SK-N-SH treated with all-trans-retinoic acid at 6 μM for 48 hours (cell line): ENCODE data around the gene TMEM184A.

Experiments
- ATAC-seq: fragments of 200-7000 bp; cut with Tn5 transposase; 3 replicates; pipeline ENCODE4 v1.9.1; 2020; ENCODE audit warnings: mild to moderate bottlenecking, moderate library complexity
- ARNTL ChIP-seq: fragments of 450-650 bp; formaldehyde crosslinking; IDR thresholded peaks from 2 replicates; pipeline ENCODE4 v1.5.0; 2020; ENCODE audit warnings: low read depth, mild to moderate bottlenecking, moderate library complexity, borderline replicate concordance
- BACH2 ChIP-seq: fragments of 250-450 bp; sonication (Bioruptor Pico); IDR thresholded peaks from 2 replicates; pipeline ENCODE4 v1.9.0; 2021; ENCODE audit warnings: mild to moderate bottlenecking, borderline replicate concordance
- CSDC2 ChIP-seq: fragments of 250-450 bp; sonication (Bioruptor Pico); IDR thresholded peaks from 2 replicates; pipeline ENCODE4 v1.5.0; 2020; ENCODE audit warnings: mild to moderate bottlenecking, moderate library complexity
- CSRNP3 ChIP-seq: fragments of 250-450 bp; sonication (Bioruptor Pico); IDR thresholded peaks from 2 replicates; pipeline ENCODE4 v1.5.1; 2021; ENCODE audit warnings: mild to moderate bottlenecking, moderate library complexity
- ESRRG ChIP-seq: fragments of 250-450 bp; sonication (Bioruptor Pico); IDR thresholded peaks from 2 replicates; pipeline ENCODE4 v1.6.1; 2021; ENCODE audit warnings: mild to moderate bottlenecking
- GLIS3 ChIP-seq: fragments of 250-450 bp; sonication (Bioruptor Pico); IDR thresholded peaks from 2 replicates; pipeline ENCODE4 v1.5.0; 2020; ENCODE audit warnings: mild to moderate bottlenecking, moderate library complexity
- ISL1 ChIP-seq: fragments of 250-450 bp; sonication (Bioruptor Pico); IDR thresholded peaks from 2 replicates; pipeline ENCODE4 v2.1.2; 2022; ENCODE audit warnings: mild to moderate bottlenecking, moderate library complexity
- OSR1 ChIP-seq: fragments of 250-450 bp; sonication (Bioruptor Pico); IDR thresholded peaks from 2 replicates; pipeline ENCODE4 v1.8.0; 2022; ENCODE audit warnings: moderate library complexity, mild to moderate bottlenecking, inconsistent platforms
- POU6F1 ChIP-seq: fragments of 250-450 bp; sonication (Bioruptor Pico); IDR thresholded peaks from 2 replicates; pipeline ENCODE4 v1.8.0; 2021; ENCODE audit warnings: low read depth, mild to moderate bottlenecking, moderate library complexity, borderline replicate concordance
- PPARA ChIP-seq: fragments of 250-450 bp; sonication (Bioruptor Pico); IDR thresholded peaks from 2 replicates; pipeline ENCODE4 v1.5.0; 2020; ENCODE audit warnings: mild to moderate bottlenecking, borderline replicate concordance
- RARB ChIP-seq: fragments of 250-450 bp; sonication (Bioruptor Pico); IDR thresholded peaks from 2 replicates; pipeline ENCODE4 v1.8.0; 2021; ENCODE audit warnings: mild to moderate bottlenecking, moderate library complexity
- SNAI2 ChIP-seq: fragments of 250-450 bp; sonication (Bioruptor Pico); IDR thresholded peaks from 2 replicates; pipeline ENCODE4 v1.5.0; 2020; ENCODE audit warnings: mild to moderate bottlenecking, moderate library complexity
- TCF4 ChIP-seq: fragments of 250-450 bp; sonication (Bioruptor Pico); IDR thresholded peaks from 2 replicates; pipeline ENCODE4 v1.8.0; 2021; ENCODE audit warnings: mild to moderate bottlenecking, moderate library complexity, borderline replicate concordance
- TOX ChIP-seq: fragments of 250-450 bp; sonication (Bioruptor Pico); IDR thresholded peaks from 2 replicates; pipeline ENCODE4 v1.8.0; 2021; ENCODE audit warnings: mild to moderate bottlenecking, moderate library complexity, borderline replicate concordance
- TSHZ2 ChIP-seq: fragments of 250-450 bp; sonication (Bioruptor Pico); IDR thresholded peaks from 2 replicates; pipeline ENCODE4 v1.5.0; 2020; ENCODE audit warnings: mild to moderate bottlenecking, moderate library complexity
- ZC3H10 ChIP-seq: fragments of 250-450 bp; sonication (Bioruptor Pico); IDR thresholded peaks from 2 replicates; pipeline ENCODE4 v1.5.1; 2021; ENCODE audit warnings: mild to moderate bottlenecking, moderate library complexity
- ZFP3 ChIP-seq: fragments of 250-450 bp; sonication (Bioruptor Pico); IDR thresholded peaks from 2 replicates; pipeline ENCODE4 v1.5.0; 2020; ENCODE audit warnings: mild to moderate bottlenecking, moderate library complexity
- ZFP30 ChIP-seq: fragments of 450-650 bp; formaldehyde crosslinking; IDR thresholded peaks from 2 replicates; pipeline ENCODE4 v1.5.0; 2022; ENCODE audit warnings: mild to moderate bottlenecking, moderate library complexity
- ZNF565 ChIP-seq: fragments of 450-650 bp; formaldehyde crosslinking; conservative IDR thresholded peaks from 2 replicates; pipeline ENCODE4 v1.5.0; 2020; ENCODE audit warnings: low read depth, mild to moderate bottlenecking, moderate library complexity
- ZNF70 ChIP-seq: fragments of 450-650 bp; formaldehyde crosslinking; IDR thresholded peaks from 2 replicates; pipeline ENCODE4 v1.5.0; 2020; ENCODE audit warnings: mild to moderate bottlenecking, moderate library complexity
- ZNF8 ChIP-seq: fragments of 450-650 bp; formaldehyde crosslinking; IDR thresholded peaks from 2 replicates; pipeline ENCODE4 v1.5.0; 2020; ENCODE audit warnings: mild to moderate bottlenecking, moderate library complexity

TMEM184A gene

GRCh38 chr7:1529383-1530116, 26.5 kb downstream of the TMEM184A start:
- no peak for ATAC-seq
- no peak for TF ChIP-seq CSRNP3 (CRISPR knock-in tag)
- no peak for TF ChIP-seq ARNTL (CRISPR knock-in tag)
- no peak for TF ChIP-seq ZNF8 (CRISPR knock-in tag)
- no peak for TF ChIP-seq ZNF565 (CRISPR knock-in tag)
- TF ChIP-seq TCF4 (CRISPR knock-in tag), result no peak
- TF ChIP-seq ZNF70 (CRISPR knock-in tag), result no peak
- no peak for TF ChIP-seq PPARA (CRISPR knock-in tag)
- TF ChIP-seq ZFP30, result no peak
- TF ChIP-seq ISL1 (CRISPR knock-in tag), result no peak
- no peak for TF ChIP-seq POU6F1 (CRISPR knock-in tag)
- TF ChIP-seq ESRRG (CRISPR knock-in tag), result no peak
- TF ChIP-seq CSDC2, result no peak
- TF ChIP-seq TSHZ2 (CRISPR knock-in tag), result no peak
- no peak for TF ChIP-seq ZFP3
- no peak for TF ChIP-seq OSR1 (CRISPR knock-in tag)
- TF ChIP-seq TOX (CRISPR knock-in tag), result no peak
- TF ChIP-seq GLIS3 (CRISPR knock-in tag), result no peak
- TF ChIP-seq SNAI2 (CRISPR knock-in tag), result no peak
- TF ChIP-seq ZC3H10 (CRISPR knock-in tag), result no peak

GRCh38 chr7:1526271-1526754, 29.7 kb downstream of the TMEM184A start:
- no peak for TF ChIP-seq ZFP30
- no peak for TF ChIP-seq GLIS3 (CRISPR knock-in tag)
- ATAC-seq, result peak; percentile 52

- ATAC-seq, result no peak
- TF ChIP-seq ZFP30 (no peak), TOX (CRISPR knock-in tag) (no peak), BACH2 (CRISPR knock-in tag) (no peak), TCF4 (CRISPR knock-in tag) (no peak), ZNF8 (CRISPR knock-in tag) (no peak), CSRNP3 (CRISPR knock-in tag) (no peak), TSHZ2 (CRISPR knock-in tag) (no peak), ESRRG (CRISPR knock-in tag) (no peak), RARB (CRISPR knock-in tag) (no peak), CSDC2 (no peak), POU6F1 (CRISPR knock-in tag) (no peak), GLIS3 (CRISPR knock-in tag) (no peak), ZNF70 (CRISPR knock-in tag) (no peak), ISL1 (CRISPR knock-in tag) (no peak)
Observed at GRCh38 chr7:1525409-1525808, 30.6 kb downstream of the TMEM184A start.
